Endodermal cell (in vitro differentiated cells): ENCODE data around the gene PCDHGA8. TPM values are rescaled to one million over a fixed set of nuclear protein-coding genes. Genes with fewer than 3 reads are reported as not detected.
"Not testable (repeated sequence)": the region's sequence is repeated elsewhere in the genome, so short reads cannot be mapped to it uniquely, and the experiment has no call there.

Experiments used
- DNase-seq: peaks from one replicate; pipeline ENCODE4 v3.0.0-alpha.2; 2017
- H3K27ac ChIP-seq: 2 replicates; pipeline ENCODE4 v1.5.1; 2013; ENCODE audit warnings: mild to moderate bottlenecking, low read depth, low read length, moderate library complexity
- H3K27me3 ChIP-seq: 2 replicates; pipeline ENCODE4 v1.6.1; 2013; ENCODE audit warnings: mild to moderate bottlenecking, low read length, moderate library complexity; ENCODE audit not compliant: insufficient read depth, control insufficient read depth, poor library complexity, severe bottlenecking
- H3K36me3 ChIP-seq: 2 replicates; pipeline ENCODE4 v1.7.0; 2013; ENCODE audit warnings: mild to moderate bottlenecking, low read length, moderate library complexity; ENCODE audit not compliant: control insufficient read depth, insufficient read depth
- H3K4me1 ChIP-seq: one replicate; pipeline ENCODE4 v1.7.0; 2013; ENCODE audit warnings: low read length; ENCODE audit not compliant: control insufficient read depth, insufficient read depth
- H3K4me3 ChIP-seq: 2 replicates; pipeline ENCODE4 v1.5.1; 2013; ENCODE audit warnings: mild to moderate bottlenecking, low read length, moderate library complexity
- H3K9ac ChIP-seq: 2 replicates; pipeline ENCODE4 v1.6.1; 2013; ENCODE audit warnings: mild to moderate bottlenecking, low read length, moderate library complexity; ENCODE audit not compliant: poor library complexity, severe bottlenecking; ENCODE audit errors: extremely low read depth
- H3K9me3 ChIP-seq: 2 replicates; pipeline ENCODE4 v1.6.1; 2013; ENCODE audit warnings: mild to moderate bottlenecking, low read length, moderate library complexity; ENCODE audit not compliant: control insufficient read depth
- H3K27ac Mint-ChIP-seq: 2 replicates; pipeline ENCODE4 v1.8.0; 2020; ENCODE audit warnings: mixed read lengths
- H3K27me3 Mint-ChIP-seq: 2 replicates; pipeline ENCODE4 v1.8.0; 2021; ENCODE audit warnings: mild to moderate bottlenecking, mixed read lengths; ENCODE audit not compliant: insufficient read depth
- H3K36me3 Mint-ChIP-seq: 2 replicates; pipeline ENCODE4 v1.8.0; 2020; ENCODE audit warnings: low read depth, mixed read lengths
- H3K4me1 Mint-ChIP-seq: 2 replicates; pipeline ENCODE4 v1.8.0; 2020; ENCODE audit warnings: mixed read lengths
- H3K4me3 Mint-ChIP-seq: 2 replicates; pipeline ENCODE4 v1.8.0; 2020; ENCODE audit warnings: mild to moderate bottlenecking, moderate library complexity, mixed read lengths
- H3K9me3 Mint-ChIP-seq: 2 replicates; pipeline ENCODE4 v1.8.0; 2020; ENCODE audit warnings: mild to moderate bottlenecking, mixed read lengths
- CTCF ChIP-seq: fragments of 200-600 bp; sonication (generic); conservative IDR thresholded peaks from 2 replicates; pipeline ENCODE4 v1.5.0; 2021; ENCODE audit warnings: antibody characterized with exemption, mild to moderate bottlenecking
- WGBS, 2 experiments: methylation state at CpG; one replicate each; pipeline versions ENCODE4 v1.1.5 to v1.1.7; 2013; ENCODE audit warnings: missing lambda C conversion rate in 2 of 2, mixed read lengths in 1 of 2; ENCODE audit not compliant: insufficient coverage in 1 of 2, insufficient read length in 1 of 2; 5-methylcytosine and 5-hydroxymethylcytosine counted together
- total RNA-seq, 2 donors: library from RNA; stranded (reverse); fragmentation: NEBNext Ultra II Directional in 1 of 2; extraction: Animal tissue kit (Norgen Biotek cat#: 25700) in 1 of 2; gene quantifications; 2 replicates in 1 of 2; 3 replicates in 1 of 2; pipeline ENCODE4 v1.2.1, GENCODE V29; 2021

The PCDHGA8 gene
- total RNA-seq, 2 donors from 2014 or later: 1.1 to 3.0 TPM

- 95 to 96% methylated on average over 37 of the region's 37 CpGs for WGBS, 2 experiments
- Histone ChIP-seq H3K36me3 (no peaks in the 10 kb centered on the region), H3K4me3 (no peak overlapping the region), H3K27ac (no peak overlapping the region), H3K27me3 (no peaks in the 10 kb centered on the region), H3K4me1 (no peaks in the 10 kb centered on the region), H3K9ac (no peak overlapping the region), H3K9me3 (peaks cover 71% of the 10 kb centered on the region)
- no peak for TF ChIP-seq CTCF
- H3K4me3 Mint-ChIP-seq: no peak overlapping the region
- H3K9me3 Mint-ChIP-seq: peaks cover 73% of the 10 kb centered on the region
- H3K27ac Mint-ChIP-seq: no peak overlapping the region
- H3K27me3 Mint-ChIP-seq: no peaks in the 10 kb centered on the region
- DNase-seq: no peak
- no peaks in the 10 kb centered on the region for H3K4me1 Mint-ChIP-seq
- peaks cover 59% of the 10 kb centered on the region for H3K36me3 Mint-ChIP-seq
Observed at GRCh38 chr5:141431286-141431685, 38.9 kb downstream of the PCDHGA8 start.

GRCh38 chr5:141432308-141432707, 39.9 kb downstream of the PCDHGA8 start:
- H3K9me3 ChIP-seq: peaks cover 62% of the 10 kb centered on the region
- peaks cover 63% of the 10 kb centered on the region for H3K9me3 Mint-ChIP-seq
- H3K27ac Mint-ChIP-seq, H3K4me1 Mint-ChIP-seq, H3K9ac ChIP-seq, H3K4me1 ChIP-seq, H3K27ac ChIP-seq, DNase-seq, H3K4me3 Mint-ChIP-seq, H3K27me3 ChIP-seq, H3K36me3 ChIP-seq, H3K27me3 Mint-ChIP-seq, H3K4me3 ChIP-seq: not testable (repeated sequence)
- WGBS, 2 experiments: 95 to 100% methylated on average over 12 to 31 of the region's 38 CpGs
- H3K36me3 Mint-ChIP-seq: peaks cover 52% of the 10 kb centered on the region

- peaks cover 57% of the 10 kb centered on the region for H3K9me3 ChIP-seq
- H3K27ac ChIP-seq, H3K4me1 Mint-ChIP-seq, H3K4me3 ChIP-seq, H3K4me1 ChIP-seq, H3K36me3 ChIP-seq, H3K27me3 ChIP-seq, H3K27ac Mint-ChIP-seq, DNase-seq, H3K9ac ChIP-seq, H3K27me3 Mint-ChIP-seq, H3K4me3 Mint-ChIP-seq: not testable (repeated sequence)
- H3K36me3 Mint-ChIP-seq: peaks cover 48% of the 10 kb centered on the region
- peaks cover 60% of the 10 kb centered on the region for H3K9me3 Mint-ChIP-seq
- 91 to 96% methylated on average over 16 to 29 of the region's 29 CpGs for WGBS, 2 experiments
Observed at GRCh38 chr5:141432726-141433125, 40.3 kb downstream of the PCDHGA8 start.

GRCh38 chr5:141434006-141434405, 41.6 kb downstream of the PCDHGA8 start:
- Mint-ChIP-seq H3K9me3 (peaks cover 48% of the 10 kb centered on the region), H3K4me1 (no peaks in the 10 kb centered on the region), H3K4me3 (no peak overlapping the region), H3K27me3 (no peaks in the 10 kb centered on the region), H3K27ac (no peak overlapping the region), H3K36me3 (peaks cover 39% of the 10 kb centered on the region)
- no peaks in the 10 kb centered on the region for H3K4me1 ChIP-seq
- no peak overlapping the region for H3K27ac ChIP-seq
- H3K4me3 ChIP-seq: no peak overlapping the region
- H3K9me3 ChIP-seq: peaks cover 45% of the 10 kb centered on the region
- TF ChIP-seq CTCF: no peak
- DNase-seq: no peak
- WGBS, 2 experiments: 97 to 100% methylated on average over 1 to 2 of the region's 2 CpGs
- no peaks in the 10 kb centered on the region for H3K36me3 ChIP-seq
- H3K9ac ChIP-seq: no peak overlapping the region
- no peaks in the 10 kb centered on the region for H3K27me3 ChIP-seq
